Inferior parietal cortex (tissue), 1 donor: ENCODE results near the gene PCDHGA7.
"Not testable (repeated sequence)": the region's sequence is repeated elsewhere in the genome, so short reads cannot be mapped to it uniquely, and the experiment has no call there.

Experiments used
- DNase-seq: peaks from one replicate; pipeline ENCODE4 v3.0.0-alpha.2; 2016; ENCODE audit errors: extremely low spot score

Gene PCDHGA7

DNA sequence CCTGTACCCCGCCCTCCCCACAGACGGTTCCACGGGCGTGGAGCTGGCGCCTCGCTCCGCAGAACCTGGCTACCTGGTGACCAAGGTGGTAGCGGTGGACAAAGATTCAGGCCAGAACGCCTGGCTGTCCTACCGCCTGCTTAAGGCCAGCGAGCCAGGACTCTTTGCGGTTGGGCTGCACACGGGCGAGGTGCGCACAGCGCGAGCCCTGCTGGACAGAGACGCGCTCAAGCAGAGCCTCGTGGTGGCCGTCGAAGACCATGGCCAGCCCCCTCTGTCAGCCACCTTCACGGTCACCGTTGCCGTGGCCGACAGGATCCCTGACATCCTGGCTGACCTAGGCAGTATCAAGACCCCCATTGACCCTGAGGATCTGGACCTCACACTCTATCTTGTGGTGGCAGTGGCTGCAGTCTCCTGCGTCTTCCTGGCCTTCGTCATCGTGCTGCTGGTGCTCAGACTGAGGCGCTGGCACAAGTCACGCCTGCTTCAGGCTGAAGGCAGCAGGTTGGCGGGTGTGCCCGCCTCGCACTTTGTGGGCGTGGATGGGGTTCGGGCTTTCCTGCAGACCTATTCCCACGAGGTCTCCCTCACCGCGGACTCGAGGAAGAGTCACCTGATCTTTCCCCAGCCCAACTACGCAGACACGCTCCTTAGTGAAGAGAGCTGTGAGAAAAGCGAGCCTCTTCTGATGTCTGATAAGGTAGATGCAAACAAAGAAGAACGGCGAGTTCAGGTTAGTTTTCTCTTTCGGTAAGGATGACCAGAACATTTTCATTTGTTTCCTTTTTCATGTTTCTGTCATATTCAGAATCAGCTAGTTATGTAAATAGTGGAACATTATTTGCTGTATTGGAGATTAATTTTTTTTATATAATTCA, 16.3 kb upstream of the PCDHGA7 start:
- no peak for DNase-seq

DNA sequence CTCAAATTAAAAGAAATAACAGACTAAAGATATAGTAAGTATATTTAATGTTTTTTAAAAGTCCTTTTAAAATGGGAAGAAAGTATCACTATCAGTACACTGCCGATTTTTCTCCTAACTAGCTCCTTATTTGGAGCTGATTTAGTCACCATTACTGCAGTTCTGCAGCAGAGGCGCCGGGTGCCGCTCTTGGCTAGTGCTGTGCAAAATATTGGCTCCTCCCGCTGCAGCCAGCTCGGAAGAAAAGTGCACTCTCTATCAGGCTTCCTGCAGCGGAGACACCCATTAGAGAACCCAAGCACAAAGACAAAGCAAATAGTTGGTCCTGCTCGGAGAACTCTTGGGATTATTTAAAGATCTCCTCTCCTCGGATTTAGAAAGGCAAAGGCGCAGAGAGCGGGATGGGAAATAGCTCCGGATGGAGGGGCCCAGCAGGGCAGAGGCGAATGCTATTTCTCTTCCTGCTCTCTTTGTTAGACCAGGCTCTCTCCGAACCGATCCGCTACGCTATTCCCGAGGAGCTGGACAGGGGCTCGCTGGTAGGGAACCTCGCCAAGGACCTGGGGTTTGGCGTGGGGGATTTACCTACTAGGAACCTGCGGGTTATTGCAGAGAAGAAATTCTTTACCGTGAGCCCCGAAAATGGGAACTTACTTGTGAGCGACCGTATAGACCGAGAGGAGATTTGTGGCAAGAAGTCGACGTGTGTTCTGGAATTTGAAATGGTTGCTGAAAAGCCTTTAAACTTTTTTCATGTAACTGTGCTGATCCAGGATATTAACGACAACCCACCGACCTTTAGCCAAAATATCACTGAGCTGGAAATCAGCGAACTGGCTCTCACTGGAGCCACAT, 12.3 kb upstream of the PCDHGA7 start, which contains the start of gene PCDHGB3:
Gene PCDHGB3 (plus strand): TSS at position 249 of the 855 bp plus-strand sequence. CDS start 153 bp downstream, at position 402.
- DNase-seq = peak; percentile 4

- DNase-seq = no peak
These were observed 10.7 kb upstream of the PCDHGA7 start for GRCh38 chr5:141371572-141372475.

DNA sequence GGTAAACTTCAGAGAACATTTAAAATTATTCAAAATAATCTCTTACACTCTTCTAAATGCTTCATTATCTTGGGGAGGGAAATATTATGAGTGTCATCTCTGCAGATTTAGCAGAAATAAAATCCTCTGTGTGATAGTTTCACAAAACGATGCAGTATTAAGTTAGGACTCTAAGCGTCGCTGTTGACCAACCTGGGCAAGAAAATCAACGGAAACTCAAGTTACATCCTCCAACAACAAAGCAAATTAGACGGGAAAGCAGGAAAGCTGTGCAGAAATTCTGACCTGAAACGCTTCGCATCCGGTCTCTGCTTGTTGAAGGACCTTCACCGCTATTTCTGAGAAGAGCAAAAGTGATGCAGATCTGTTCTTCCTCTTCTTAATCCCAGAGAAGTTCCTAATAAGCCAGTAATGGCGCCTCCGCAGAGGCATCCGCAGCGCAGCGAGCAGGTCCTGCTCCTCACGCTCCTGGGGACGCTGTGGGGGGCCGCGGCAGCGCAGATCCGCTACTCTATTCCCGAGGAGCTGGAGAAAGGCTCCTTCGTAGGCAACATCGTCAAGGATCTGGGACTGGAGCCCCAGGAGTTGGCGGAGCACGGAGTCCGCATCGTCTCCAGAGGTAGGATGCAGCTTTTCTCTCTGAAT, 8.7 kb upstream of the PCDHGA7 start, which contains the start of gene PCDHGA6:
Gene PCDHGA6 (plus strand): TSS at position 219 of the 645 bp plus-strand sequence. CDS start 193 bp downstream, at position 412.
- no peak for DNase-seq

- no peak for DNase-seq
These were observed 7.9 kb upstream of the PCDHGA7 start for GRCh38 chr5:141374627-141375026.

GRCh38 chr5:141375444-141376155, 6.9 kb upstream of the PCDHGA7 start:
- DNase-seq = not testable (repeated sequence)

DNA sequence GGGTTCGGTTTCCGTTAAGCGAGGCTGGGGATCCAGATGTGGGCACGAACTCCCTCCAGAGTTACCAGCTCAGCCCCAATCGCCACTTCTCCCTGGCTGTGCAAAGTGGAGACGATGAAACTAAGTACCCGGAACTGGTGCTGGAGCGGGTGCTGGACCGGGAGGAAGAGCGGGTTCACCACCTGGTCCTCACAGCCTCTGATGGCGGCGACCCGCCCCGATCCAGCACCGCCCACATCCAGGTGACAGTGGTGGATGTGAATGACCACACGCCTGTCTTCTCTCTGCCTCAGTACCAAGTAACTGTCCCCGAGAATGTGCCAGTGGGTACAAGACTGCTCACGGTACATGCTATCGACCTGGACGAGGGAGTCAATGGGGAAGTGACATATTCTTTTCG, 803 bp downstream of the PCDHGA7 start:
- DNase-seq = no peak

DNA sequence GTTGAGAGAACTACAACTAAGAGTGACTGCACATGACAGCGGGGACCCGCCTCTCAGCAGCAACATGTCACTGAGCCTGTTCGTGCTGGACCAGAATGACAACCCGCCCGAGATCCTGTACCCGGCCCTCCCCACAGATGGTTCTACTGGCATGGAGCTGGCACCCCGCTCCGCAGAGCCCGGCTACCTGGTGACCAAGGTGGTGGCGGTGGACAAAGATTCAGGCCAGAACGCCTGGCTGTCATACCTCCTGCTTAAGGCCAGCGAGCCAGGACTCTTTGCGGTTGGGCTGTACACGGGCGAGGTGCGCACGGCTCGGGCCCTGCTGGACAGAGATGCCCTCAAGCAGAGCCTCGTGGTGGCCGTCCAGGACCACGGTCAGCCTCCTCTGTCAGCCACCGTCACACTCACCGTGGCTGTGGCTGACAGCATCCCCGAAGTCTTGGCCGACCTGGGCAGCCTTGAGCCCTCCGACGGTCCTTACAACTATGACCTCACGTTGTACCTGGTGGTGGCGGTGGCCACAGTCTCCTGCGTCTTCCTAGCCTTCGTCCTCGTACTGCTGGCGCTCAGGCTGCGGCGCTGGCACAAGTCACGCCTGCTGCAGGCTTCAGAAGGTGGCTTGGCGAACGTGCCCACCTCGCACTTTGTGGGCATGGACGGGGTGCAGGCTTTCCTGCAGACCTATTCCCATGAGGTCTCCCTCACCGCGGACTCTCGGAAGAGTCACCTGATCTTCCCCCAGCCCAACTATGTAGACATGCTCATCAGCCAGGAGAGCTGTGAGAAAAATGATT, 2.1 kb downstream of the PCDHGA7 start:
- DNase-seq = no peak

GRCh38 chr5:141387557-141388311, 5.2 kb downstream of the PCDHGA7 start, which contains the start of gene PCDHGB4:
PCDHGB4 (plus strand) TSS chr5:141387698; CDS start chr5:141387885, 187 bp downstream.
- DNase-seq = not testable (repeated sequence)

DNA sequence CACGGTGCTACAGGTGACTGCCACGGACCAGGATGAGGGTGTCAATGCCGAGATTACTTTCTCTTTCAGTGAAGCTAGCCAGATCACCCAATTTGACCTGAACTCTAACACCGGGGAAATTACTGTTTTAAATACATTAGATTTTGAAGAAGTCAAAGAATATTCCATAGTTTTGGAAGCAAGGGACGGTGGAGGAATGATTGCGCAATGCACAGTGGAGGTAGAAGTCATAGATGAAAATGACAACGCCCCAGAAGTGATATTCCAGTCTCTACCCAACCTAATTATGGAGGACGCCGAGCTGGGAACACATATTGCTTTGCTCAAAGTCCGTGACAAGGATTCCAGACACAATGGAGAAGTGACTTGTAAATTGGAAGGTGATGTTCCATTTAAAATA, 6.1 kb downstream of the PCDHGA7 start:
- no peak for DNase-seq

- DNase-seq = no peak
These were observed 6.9 kb downstream of the PCDHGA7 start for GRCh38 chr5:141389153-141390042.

DNA sequence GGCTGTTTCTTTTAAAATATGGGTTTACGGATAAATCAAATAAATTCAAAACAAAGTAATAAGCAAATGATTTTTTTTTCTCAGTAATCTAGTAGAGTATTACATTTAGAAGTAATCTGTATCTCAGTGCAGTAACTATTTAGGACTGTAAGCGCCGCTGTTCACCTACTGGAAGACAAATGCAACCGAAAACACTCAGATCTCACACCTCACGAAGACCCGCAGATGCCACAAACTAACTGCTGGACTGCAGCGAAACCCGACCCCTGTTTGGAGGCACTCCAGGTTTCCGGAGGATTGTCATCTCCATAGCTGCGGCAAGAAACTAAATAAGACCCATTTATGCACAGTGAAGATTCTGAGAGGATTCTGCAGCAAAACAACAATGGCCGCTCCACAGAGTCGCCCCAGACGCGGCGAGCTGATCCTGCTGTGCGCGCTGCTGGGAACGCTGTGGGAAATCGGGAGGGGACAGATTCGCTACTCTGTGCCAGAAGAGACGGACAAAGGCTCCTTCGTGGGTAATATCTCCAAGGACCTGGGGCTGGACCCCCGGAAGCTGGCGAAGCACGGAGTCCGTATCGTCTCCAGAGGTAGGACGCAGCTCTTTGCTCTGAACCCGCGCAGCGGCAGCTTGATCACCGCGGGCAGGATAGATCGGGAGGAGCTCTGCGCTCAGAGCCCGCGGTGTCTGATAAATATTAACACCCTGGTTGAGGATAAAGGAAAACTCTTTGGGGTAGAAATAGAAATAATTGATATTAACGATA, 10.1 kb downstream of the PCDHGA7 start, which contains the start of gene PCDHGA8:
Gene PCDHGA8 (plus strand): TSS at position 205 of the 770 bp plus-strand sequence. CDS start 181 bp downstream, at position 386.
- DNase-seq = no peak

GRCh38 chr5:141393267-141393666, 10.7 kb downstream of the PCDHGA7 start:
- no peak for DNase-seq

- DNase-seq = not testable (repeated sequence)
These were observed 12.1 kb downstream of the PCDHGA7 start for GRCh38 chr5:141394401-141395187.

DNA sequence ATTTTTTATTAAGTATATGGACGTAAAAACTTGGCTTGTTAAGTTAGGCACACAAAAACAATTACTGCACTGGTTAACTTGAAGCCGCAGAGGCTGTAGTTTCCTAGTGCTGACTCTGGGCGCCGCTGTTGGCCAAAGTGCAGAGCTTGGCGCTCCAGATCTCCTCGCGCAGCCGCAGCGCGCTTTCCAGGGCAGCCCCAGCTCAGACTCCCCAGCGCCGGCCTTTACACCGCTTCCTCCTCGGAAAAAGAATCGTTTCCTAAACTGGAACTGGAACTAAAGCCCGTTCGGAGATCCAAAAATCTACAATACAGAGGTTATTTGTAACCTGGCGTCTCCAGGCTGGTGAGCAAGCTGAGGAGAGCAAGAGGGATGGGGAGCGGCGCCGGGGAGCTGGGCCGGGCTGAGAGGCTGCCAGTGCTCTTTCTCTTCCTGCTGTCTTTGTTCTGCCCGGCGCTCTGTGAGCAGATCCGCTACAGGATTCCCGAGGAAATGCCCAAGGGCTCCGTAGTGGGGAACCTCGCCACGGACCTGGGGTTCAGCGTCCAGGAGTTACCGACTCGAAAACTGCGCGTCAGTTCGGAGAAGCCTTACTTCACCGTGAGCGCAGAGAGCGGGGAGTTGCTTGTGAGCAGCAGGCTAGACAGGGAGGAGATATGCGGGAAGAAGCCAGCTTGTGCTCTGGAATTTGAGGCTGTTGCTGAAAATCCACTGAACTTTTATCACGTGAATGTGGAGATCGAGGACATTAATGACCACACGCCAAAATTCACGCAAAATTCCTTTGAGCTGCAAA, 15.4 kb downstream of the PCDHGA7 start, which contains the start of gene PCDHGB5:
Gene PCDHGB5 (plus strand): TSS at position 192 of the 796 bp plus-strand sequence. CDS start 181 bp downstream, at position 373.
- not testable (repeated sequence) for DNase-seq
